HepG2 (cell line): Measurements from ENCODE around the gene MAPK1. TPM values are rescaled to one million over a fixed set of nuclear protein-coding genes. Genes with fewer than 3 reads are reported as not detected.

Experiments
- ATAC-seq: fragments of 200-7000 bp; cut with Tn5 transposase; 3 replicates; pipeline ENCODE4 v1.9.1; 2020; ENCODE audit warnings: mild to moderate bottlenecking, moderate library complexity
- BruUV-seq: library from RNA; stranded (reverse); fragments of 400-500 nt; replicated peaks from 2 replicates; lab custom pipeline; 2021; lab: Mats Ljungman, UMichigan
- CTCF ChIA-PET: fragments of 300-600 bp; formaldehyde crosslinking; extraction: SDS; loops from one replicate; lab custom pipeline; 2021; ENCODE audit warnings: low total read pairs, inconsistent platforms, low intra/inter-chr PET ratio; lab: Yijun Ruan, JAX
- POLR2A ChIA-PET: fragments of 350-600 bp; sonication (Branson Sonifier 250); formaldehyde crosslinking; loops from one replicate; lab custom pipeline; 2020; ENCODE audit warnings: antibody characterized with exemption, inconsistent platforms; lab: Yijun Ruan, JAX
- DNase-seq: peaks from one replicate; pipeline ENCODE4 v3.0.0-alpha.2; 2015; ENCODE audit warnings: low spot score
- FAIRE-seq: peaks from 3 replicates; lab custom pipeline; 2011; peaks lifted over from hg19 to GRCh38; lab: Jason Lieb, UNC
- H2AFZ ChIP-seq: one replicate; pipeline ENCODE4 v1.6.1; 2011; ENCODE audit warnings: low read length, inconsistent platforms
- H3K27ac ChIP-seq: fragments of 300-600 bp; 3 replicates; pipeline ENCODE4 v1.8.0; 2011; ENCODE audit warnings: mixed run types, mild to moderate bottlenecking, mixed read lengths, low read length, inconsistent platforms; ENCODE audit not compliant: insufficient read depth; ENCODE audit errors: extremely low read length
- H3K27me3 ChIP-seq, 2 experiments: fragments of 200-600 bp in 1 of 2; 2 replicates in 1 of 2; 3 replicates in 1 of 2; pipeline versions ENCODE4 v1.6.0 to v1.8.0; 2011; ENCODE audit warnings: low read length in 2 of 2, mild to moderate bottlenecking in 2 of 2, moderate library complexity in 2 of 2, inconsistent platforms in 1 of 2; ENCODE audit not compliant: insufficient read depth in 2 of 2, control insufficient read depth in 1 of 2
- H3K36me3 ChIP-seq, 2 experiments: fragments of 200-600 bp in 1 of 2; replicated peaks in 1 of 2; 2 replicates in 1 of 2; 3 replicates in 1 of 2; pipeline versions ENCODE4 v1.5.1 to v1.8.0; 2011; ENCODE audit warnings: low read length in 2 of 2, inconsistent platforms in 1 of 2; ENCODE audit not compliant: insufficient read depth in 2 of 2, control insufficient read depth in 1 of 2
- H3K4me1 ChIP-seq: 2 replicates; pipeline ENCODE4 v1.5.1; 2012; ENCODE audit warnings: low read length, inconsistent platforms; ENCODE audit not compliant: insufficient read depth
- H3K4me2 ChIP-seq: 2 replicates; pipeline ENCODE4 v1.6.0; 2011; ENCODE audit warnings: low read depth, low read length, inconsistent platforms
- H3K4me3 ChIP-seq, 3 experiments: fragments of 200-600 bp in 1 of 3; sonication (generic), shearing (Covaris generic) in 1 of 3; replicated peaks in 1 of 3; 2 replicates each; pipeline ENCODE4 v1.5.1; 2011 to 2016; ENCODE audit warnings: low read length in 3 of 3, inconsistent platforms in 2 of 3, low read depth in 2 of 3, mild to moderate bottlenecking in 2 of 3, control low read depth in 1 of 3, mixed read lengths in 1 of 3; ENCODE audit not compliant: insufficient read depth in 1 of 3
- H3K79me2 ChIP-seq: one replicate; pipeline ENCODE4 v1.6.1; 2011; ENCODE audit warnings: low read length, inconsistent platforms; ENCODE audit not compliant: insufficient read depth
- H3K9ac ChIP-seq: 2 replicates; pipeline ENCODE4 v1.6.0; 2011; ENCODE audit warnings: mild to moderate bottlenecking, low read depth, low read length, inconsistent platforms; ENCODE audit not compliant: insufficient read depth
- H3K9me3 ChIP-seq: 2 replicates; pipeline ENCODE4 v1.5.1; 2012; ENCODE audit warnings: mild to moderate bottlenecking, low read length
- H4K20me1 ChIP-seq: 2 replicates; pipeline ENCODE4 v1.6.0; 2011; ENCODE audit warnings: inconsistent platforms, mild to moderate bottlenecking, low read length, moderate library complexity; ENCODE audit not compliant: insufficient read depth
- CREB1 ChIP-seq, 2 experiments: fragments of 450-650 bp in 1 of 2; IDR thresholded peaks; 2 replicates each; pipeline ENCODE4 v1.6.1; 2016 to 2017; ENCODE audit warnings: control low read depth in 1 of 2, mild to moderate bottlenecking in 1 of 2, missing compliant biosample characterization in 1 of 2, missing genetic modification characterization in 1 of 2
- HNF1B ChIP-seq: sonication (generic); formaldehyde crosslinking; IDR thresholded peaks from 2 replicates; pipeline ENCODE4 v1.5.1; 2020; ENCODE audit warnings: mild to moderate bottlenecking, moderate library complexity, missing genetic modification reagents
- RARA ChIP-seq: IDR thresholded peaks from 2 replicates; pipeline ENCODE4 v1.6.1; 2016; ENCODE audit warnings: missing genetic modification reagents, missing compliant biosample characterization
- RXRB ChIP-seq: IDR thresholded peaks from 2 replicates; pipeline ENCODE4 v1.6.1; 2016; ENCODE audit warnings: borderline replicate concordance, missing genetic modification reagents, missing compliant biosample characterization
- TFE3 ChIP-seq: IDR thresholded peaks from 2 replicates; pipeline ENCODE4 v1.6.1; 2016
- THAP11 ChIP-seq: IDR thresholded peaks from 2 replicates; pipeline ENCODE4 v1.6.1; 2016; ENCODE audit warnings: missing biosample characterization, missing genetic modification reagents
- XRCC5 ChIP-seq: fragments of 200-400 bp; formaldehyde crosslinking; optimal IDR thresholded peaks from 2 replicates; pipeline ENCODE3; 2017; ENCODE audit warnings: mild to moderate bottlenecking, low read length
- ZNF136 ChIP-seq: sonication (generic); formaldehyde crosslinking; IDR thresholded peaks from 2 replicates; pipeline ENCODE4 v1.8.1; 2022; ENCODE audit warnings: low read depth, mild to moderate bottlenecking, moderate library complexity, missing genetic modification reagents
- ZNF737 ChIP-seq: sonication (generic); formaldehyde crosslinking; IDR thresholded peaks from 2 replicates; pipeline ENCODE4 v1.5.0; 2020; ENCODE audit warnings: missing genetic modification reagents, mild to moderate bottlenecking, borderline replicate concordance
- ZNF776 ChIP-seq: sonication (generic); formaldehyde crosslinking; IDR thresholded peaks from 2 replicates; pipeline ENCODE4 v1.4.0; 2020; ENCODE audit warnings: mild to moderate bottlenecking, missing genetic modification reagents
- WGBS: methylation state at CpG from one replicate; pipeline ENCODE4 v1.1.6; 2017; ENCODE audit warnings: low lambda C conversion rate; 5-methylcytosine and 5-hydroxymethylcytosine counted together
- in situ Hi-C: cut with HindIII; loops from 2 replicates; pipeline ENCODE4 v1.10.0; 2017; ENCODE audit warnings: low pct_unique_long_range_greater_than_20kb; ENCODE audit not compliant: extremely low pct_ligation_motif_present
- intact Hi-C: fragments of 100-400 bp; cut with micrococcal nuclease; formaldehyde crosslinking; loops from one replicate; pipeline ENCODE4 v1.10.0; 2022; ENCODE audit not compliant: unreplicated experiment
- polyA plus RNA-seq, 8 experiments: library from polyadenylated mRNA; depleted of rRNA in 3 of 8; stranded (reverse) in 7 of 8; unstranded in 1 of 8; fragments of >200 nt; fragmentation: Illumina TruSeq in 4 of 8; extraction: Trizol in 4 of 8; gene quantifications; 2 replicates each; pipeline versions ENCODE4 v1.2.1 to v1.2.3, GENCODE V29; 2011 to 2016; ENCODE audit warnings: low read depth in 4 of 8, missing spikeins in 1 of 8, mixed read lengths in 1 of 8; ENCODE audit not compliant: insufficient read depth in 1 of 8
- total RNA-seq, 5 experiments: library from RNA; depleted of rRNA; stranded (reverse); fragments of >200 nt; fragmentation: Illumina TruSeq; extraction: Trizol; gene quantifications; 2 replicates each; pipeline ENCODE4 v1.2.3, GENCODE V29; 2016; ENCODE audit warnings: low read depth in 1 of 5

MAPK1 gene
- total and polyA plus RNA-seq, 2 of the 13 experiments (the other 11 are each of a cell fraction or from before 2014, with no cell fraction given) = 107 to 114 TPM

- ATAC-seq (no peak), DNase-seq (no peak), FAIRE-seq (no peak)
- Histone ChIP-seq H3K9ac (no peak overlapping the region), H3K27me3 (peaks cover 2 to 16% of the 10 kb centered on the region in 2 experiments; a peak in 2 of 5 replicates), H3K9me3 (no peaks in the 10 kb centered on the region), H3K4me3 (no peak overlapping the region), H2AFZ (no peak overlapping the region), H3K27ac (no peak overlapping the region), H3K4me1 (peaks cover 33% of the 10 kb centered on the region), H3K36me3 (no peaks in the 10 kb centered on the region), H3K79me2 (no peaks in the 10 kb centered on the region), H3K4me2 (no peak overlapping the region), H4K20me1 (no peaks in the 10 kb centered on the region)
- POLR2A ChIA-PET = no interaction called here
- CTCF ChIA-PET = no interaction called here
- TF ChIP-seq CREB1 (IDR thresholded peaks at IDR 0.05) (peak; percentile 82), CREB1 (CRISPR knock-in tag; IDR thresholded peaks at IDR 0.05) (no peak), THAP11 (no peak), ZNF737 (CRISPR knock-in tag) (no peak), XRCC5 (no peak)
- in situ Hi-C loops (loop anchor here (5.0 to 10.0 kb wide), 2 partner anchors 45 to 238 kb away; partner anchors contain the start of gene PPIL2), intact Hi-C loops (no loop called here)
- BruUV-seq = no TSS peak
- 63% methylated on average over 7 of the region's 8 CpGs for WGBS
These were observed 157.8 kb downstream of the MAPK1 start for GRCh38 chr22:21709688-21710087.

- ATAC-seq (no peak), FAIRE-seq (no peak), DNase-seq (peak; percentile 18)
- ChIA-PET CTCF (no interaction called here), POLR2A (interaction anchor here (1.5 kb wide), 1 partner anchor 43 kb away, joined by 4 read pairs; the partner anchor contains the start of gene PPIL2)
- no peaks in the 10 kb centered on the region for H4K20me1 ChIP-seq
- peak overlapping the region; percentile 47; the same call in 1 of the 2 replicates for H3K4me2 ChIP-seq
- H3K9me3 ChIP-seq = no peaks in the 10 kb centered on the region
- H3K4me3 ChIP-seq = no peak overlapping the region
- no TSS peak for BruUV-seq
- H3K79me2 ChIP-seq = no peaks in the 10 kb centered on the region
- H3K27ac ChIP-seq = no peak overlapping the region
- no peaks in the 10 kb centered on the region for H3K36me3 ChIP-seq
- H3K9ac ChIP-seq = no peak overlapping the region
- peaks cover 25% of the 10 kb centered on the region for H3K4me1 ChIP-seq
- 45% methylated on average over 4 of the region's 6 CpGs for WGBS
- intact Hi-C loops (no loop called here), in situ Hi-C loops (no loop called here)
- H2AFZ ChIP-seq = no peak overlapping the region
- peaks cover 0 to 11% of the 10 kb centered on the region in 2 experiments; a peak in 1 of 5 replicates for H3K27me3 ChIP-seq
- peak; percentile 53; the same call in 1 of the 2 replicates for TF ChIP-seq TFE3 (CRISPR knock-in tag)
- TF ChIP-seq HNF1B = peak; percentile 16; the same call in 1 of the 2 replicates
- TF ChIP-seq ZNF776 = no peak
- TF ChIP-seq ZNF136 (CRISPR knock-in tag) = 0 out of 2 replicates have a peak, but pooled peaks have one; percentile 39
- 0 out of 2 replicates have a peak, but pooled peaks have one; percentile 14 for TF ChIP-seq RXRB
- TF ChIP-seq RARA (CRISPR knock-in tag) = peak; percentile 49; the same call in 1 of the 2 replicates
These were observed 158.5 kb downstream of the MAPK1 start for GRCh38 chr22:21708960-21709359.
